Stimulated activated CD8-positive, alpha-beta memory T cell treated with anti-CD3 and anti-CD28 coated beads, Interleukin-2, amount 100 ng/mL, for 1 hour (primary cell): Measurements from ENCODE around the gene MED17.
"Not testable (repeated sequence)": the region's sequence is repeated elsewhere in the genome, so short reads cannot be mapped to it uniquely, and the experiment has no call there.

ENCODE experiments used
- DNase-seq, 2 donors: peaks; one replicate each; pipeline ENCODE4 v3.0.0-alpha.2; 2020; ENCODE audit warnings: low read depth in 2 of 2

MED17 gene

DNA sequence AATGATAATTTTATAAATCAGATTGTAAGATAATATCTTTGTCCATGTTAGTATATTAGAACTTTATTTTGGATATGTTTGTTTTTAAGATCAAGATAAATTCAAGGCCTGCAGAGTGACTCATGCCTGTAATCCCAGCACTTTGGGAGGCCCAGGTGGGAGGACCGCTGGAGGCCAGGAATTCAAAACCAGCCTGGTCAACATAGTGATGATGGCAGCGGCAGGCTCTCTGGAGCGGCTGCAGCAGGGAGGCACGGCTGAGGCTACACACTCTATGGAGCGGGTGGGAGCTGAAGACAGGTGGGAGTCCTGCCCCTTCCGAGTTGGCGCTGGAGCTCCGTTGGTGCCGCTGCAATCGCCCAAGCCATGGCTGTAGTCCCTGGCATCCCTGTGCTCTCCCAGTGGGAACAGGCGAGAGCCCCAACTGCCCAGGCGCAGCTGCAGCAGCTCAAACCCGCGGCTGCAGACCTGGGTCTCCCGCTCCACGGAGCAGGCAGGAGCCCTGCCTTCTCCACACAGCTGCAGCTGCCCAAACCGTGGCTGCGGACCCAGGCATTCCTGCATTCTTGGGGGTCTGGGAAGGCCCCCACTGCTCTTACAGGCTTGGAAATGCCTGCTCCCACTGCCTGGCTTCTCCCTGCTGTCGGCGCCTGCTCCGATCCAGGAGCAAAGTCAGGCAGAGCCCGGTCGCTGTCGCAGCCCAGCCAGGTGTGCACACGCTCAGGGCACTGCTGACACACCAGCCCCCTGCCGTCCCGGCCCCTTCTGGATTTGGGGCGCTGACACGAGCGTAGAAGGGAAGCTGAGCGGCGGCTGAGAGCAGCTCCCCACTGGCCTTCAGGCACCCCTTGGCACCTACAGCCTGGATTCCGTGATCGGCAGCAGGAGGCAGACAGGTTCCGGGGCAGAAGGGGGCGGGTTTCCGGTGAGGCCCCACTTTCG is 25.9 kb upstream of the MED17 start:
- DNase-seq: no peak

DNA sequence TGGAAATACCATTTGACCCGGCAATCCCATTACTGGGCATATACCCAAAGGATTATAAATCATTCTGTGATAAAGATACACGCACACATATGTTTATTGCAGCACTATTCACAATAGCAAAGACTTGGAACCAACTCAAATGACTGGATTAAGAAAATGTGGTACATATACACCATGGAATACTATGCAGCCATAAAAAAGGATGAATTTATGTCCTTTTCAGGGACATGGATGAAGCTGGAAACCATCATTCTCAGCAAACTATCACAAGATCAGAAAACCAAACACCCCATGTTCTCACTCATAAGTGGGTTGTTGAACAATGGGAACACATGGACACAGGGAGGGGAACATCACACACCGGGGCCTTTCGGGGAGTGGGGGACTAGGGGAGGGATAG is 25.0 kb upstream of the MED17 start:
- DNase-seq: not testable (repeated sequence)

DNA sequence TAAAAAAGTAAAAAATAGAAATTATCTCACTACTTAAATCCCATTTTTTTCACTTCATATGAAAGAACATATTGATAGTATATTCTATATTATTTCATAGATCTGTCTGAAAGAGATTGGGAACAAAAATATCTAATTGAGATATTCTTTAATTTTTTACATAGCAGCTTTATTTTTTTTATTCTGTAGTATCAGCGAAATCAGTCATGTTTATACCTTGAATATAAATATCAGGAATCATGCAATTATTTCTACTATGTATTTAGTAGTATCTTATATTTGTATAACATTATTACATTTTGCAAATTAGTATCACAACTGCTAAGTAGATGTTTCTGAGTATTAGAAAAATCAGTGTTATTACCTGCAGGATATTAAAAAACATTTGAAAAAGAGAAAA is 22.2 kb upstream of the MED17 start:
- no peak for DNase-seq

DNA sequence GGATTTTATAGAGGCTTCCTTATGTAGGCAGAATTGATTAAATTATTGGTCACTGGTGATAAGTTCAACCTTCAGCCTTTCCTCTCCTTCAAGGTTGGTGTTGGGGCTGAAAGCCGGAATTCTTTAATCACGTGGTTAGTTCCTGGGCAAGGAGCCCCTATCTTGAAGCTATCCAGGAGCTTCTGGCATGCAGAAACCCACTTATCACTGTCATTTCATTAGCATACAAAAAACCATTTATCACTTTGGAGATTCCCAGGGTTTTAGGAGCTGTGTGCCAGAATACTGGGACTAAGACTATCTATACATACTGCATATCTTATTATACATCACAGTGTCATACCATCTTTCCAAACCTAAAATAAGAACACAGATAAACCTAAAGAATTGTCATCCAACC is 18.5 kb upstream of the MED17 start:
- DNase-seq: no peak

DNA sequence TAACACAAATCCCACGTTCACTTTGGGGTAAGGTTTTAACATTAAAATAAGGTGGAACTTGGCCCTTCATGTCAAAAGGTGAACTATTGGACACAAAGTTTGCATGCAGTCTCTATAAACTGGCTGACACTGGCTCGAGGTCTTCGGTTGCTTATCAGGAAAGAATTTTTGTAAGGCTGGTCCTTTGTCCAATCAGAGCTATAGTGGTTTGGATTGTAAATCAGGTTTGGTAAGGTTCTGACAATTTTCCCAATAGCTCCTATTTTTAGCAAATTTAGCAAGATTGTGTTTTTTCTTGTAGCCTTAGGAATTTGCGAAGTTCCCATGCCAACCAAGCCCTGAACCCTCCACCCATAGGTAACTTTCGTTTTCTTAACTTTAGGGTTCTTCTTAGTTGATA is 17.6 kb upstream of the MED17 start:
- DNase-seq: no peak

DNA sequence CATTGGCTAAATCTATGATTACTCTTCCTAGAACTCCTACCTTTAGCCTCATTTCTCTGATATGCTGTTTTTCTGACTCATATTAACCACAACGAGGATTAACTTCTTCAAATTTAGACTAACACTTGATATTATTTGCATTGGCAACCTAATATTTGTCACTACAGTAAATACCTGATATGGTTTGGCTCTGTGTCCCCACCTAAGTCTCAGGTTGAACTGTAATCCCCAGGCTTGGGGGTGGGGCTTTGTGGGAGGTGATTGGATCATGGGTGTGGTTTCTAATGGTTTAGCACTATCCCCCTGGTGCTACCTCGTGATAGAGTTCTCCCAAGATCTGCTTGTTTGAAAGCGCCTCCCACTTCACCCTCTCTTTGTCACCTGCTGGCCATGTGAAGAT is 17.1 kb upstream of the MED17 start:
- no peak for DNase-seq

DNA sequence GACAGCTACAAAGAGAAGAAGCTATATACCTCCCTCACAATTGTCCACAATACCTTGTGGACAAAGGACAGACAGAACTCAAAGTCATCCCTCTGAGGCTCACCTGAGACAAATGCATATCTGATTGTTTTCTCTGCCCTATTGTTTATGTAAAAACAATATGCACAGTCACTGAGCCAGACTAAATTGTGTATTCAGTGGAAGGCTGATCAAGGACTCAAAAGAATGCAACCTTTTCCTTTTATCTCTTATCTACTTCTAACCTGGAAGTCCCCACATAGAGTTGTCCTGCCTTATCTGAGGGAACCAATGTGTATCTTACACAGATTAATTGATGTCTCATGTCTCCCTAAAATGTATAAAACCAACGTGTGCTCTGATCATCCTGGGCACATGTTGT is 13.9 kb upstream of the MED17 start:
- no peak for DNase-seq

DNA sequence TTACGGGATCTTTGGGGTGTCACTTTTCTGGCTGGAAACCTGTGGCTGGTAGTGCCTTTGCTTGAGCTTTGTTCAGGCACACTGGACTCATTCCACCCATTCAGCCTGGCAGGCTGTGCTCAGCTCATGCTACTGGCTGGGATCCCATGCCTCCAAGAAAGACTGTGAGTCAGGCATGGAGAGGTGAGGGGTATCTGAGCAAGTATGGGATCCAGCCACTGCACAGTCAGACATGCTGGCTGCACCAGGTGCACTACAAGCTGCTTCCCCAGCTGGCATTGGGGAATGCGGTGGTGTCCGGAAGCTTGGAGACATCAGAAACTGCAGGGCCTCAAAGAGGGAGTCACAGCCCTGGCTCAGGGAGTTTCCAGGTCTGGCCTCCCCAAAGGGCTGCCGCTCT is 12.0 kb upstream of the MED17 start:
- no peak for DNase-seq

DNA sequence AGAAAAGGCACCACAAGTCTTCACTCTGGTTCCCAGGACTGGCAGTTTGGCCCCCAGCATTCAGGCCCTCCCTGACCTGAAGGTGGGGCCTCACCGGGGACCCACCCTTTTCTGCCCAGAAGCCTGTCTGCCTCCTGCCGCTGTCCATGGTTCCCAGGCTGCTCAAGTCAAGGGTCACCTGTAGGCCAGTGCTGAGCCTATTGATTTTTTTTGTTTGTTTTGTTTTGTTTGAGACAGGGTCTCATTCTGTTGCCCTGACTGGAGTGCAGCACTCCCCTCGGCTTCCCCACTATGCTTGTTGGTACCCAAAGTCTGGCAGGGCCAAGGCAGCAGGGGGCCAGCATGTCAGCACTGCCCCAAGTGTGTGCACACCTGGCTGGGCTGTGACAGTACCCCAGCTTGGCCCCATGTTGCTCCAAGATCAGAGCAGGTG is 11.0 kb upstream of the MED17 start:
- no peak for DNase-seq

DNA sequence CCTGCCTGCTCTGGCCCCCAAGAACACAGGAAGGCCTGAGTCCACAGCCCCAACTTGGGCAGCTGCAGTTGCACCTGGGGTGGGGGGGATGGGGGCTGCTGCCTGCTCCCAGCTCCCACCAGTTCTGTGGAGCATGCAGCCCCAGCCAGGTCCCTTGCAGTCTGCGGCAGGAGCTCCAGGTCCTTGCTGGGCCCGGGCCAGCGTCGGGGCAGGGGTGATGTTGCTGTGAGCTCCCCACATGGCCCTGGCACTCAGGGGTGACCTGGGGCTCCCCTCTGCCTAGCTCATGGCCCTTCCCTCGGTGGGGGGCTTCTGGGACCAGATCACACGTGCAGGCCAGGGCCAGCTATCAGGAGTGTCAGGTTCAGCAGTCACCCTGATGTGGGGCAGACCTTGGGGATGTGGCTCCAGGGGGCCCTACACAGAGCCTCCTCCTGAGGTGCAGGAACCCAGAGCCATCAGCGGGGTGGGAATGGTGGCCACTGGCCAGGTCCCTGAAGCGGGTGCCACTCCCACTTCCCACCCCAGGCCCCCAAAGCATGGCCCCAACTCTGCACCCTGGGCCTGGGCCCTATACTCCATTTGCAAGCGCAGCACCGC is 10.4 kb upstream of the MED17 start:
- no peak for DNase-seq

DNA sequence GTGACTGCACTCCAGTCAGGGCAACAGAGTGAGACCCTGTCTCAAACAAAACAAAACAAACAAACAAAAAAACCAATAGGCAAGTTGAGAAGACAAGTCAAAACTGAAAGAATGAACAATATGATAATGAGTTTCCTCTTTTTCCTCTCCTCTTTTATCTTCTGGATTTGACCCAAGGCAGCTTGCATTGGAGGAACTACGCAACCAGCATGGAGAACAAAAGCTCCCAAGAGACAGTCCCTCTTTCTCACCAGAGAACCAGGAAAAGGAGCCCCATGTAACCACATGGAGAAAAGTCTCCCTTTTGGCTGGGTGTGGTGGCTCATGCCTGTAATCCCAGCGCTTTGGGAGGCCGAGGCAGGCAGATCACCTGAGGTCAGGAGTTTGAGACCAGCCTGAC is 9.5 kb upstream of the MED17 start:
- not testable (repeated sequence) for DNase-seq

DNA sequence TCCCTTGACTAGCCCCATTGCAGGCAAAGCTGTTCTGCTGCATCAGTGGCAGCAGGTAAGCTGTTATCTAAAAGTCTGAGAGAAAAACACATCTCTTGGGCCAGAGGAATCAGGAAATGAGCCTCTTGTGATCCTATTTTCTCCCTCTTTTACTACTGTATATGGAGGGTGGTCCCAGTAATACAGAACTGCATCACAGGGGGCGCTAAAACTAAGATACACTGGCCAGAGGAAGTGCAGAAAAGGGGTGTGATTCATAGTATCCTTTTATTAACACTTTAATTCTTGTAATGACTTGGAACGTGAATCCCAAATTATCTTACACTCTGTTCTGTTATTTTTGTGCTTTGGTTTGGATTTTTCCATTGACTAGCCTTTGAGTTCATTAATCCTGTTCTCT is 8.8 kb upstream of the MED17 start:
- DNase-seq: no peak

DNA sequence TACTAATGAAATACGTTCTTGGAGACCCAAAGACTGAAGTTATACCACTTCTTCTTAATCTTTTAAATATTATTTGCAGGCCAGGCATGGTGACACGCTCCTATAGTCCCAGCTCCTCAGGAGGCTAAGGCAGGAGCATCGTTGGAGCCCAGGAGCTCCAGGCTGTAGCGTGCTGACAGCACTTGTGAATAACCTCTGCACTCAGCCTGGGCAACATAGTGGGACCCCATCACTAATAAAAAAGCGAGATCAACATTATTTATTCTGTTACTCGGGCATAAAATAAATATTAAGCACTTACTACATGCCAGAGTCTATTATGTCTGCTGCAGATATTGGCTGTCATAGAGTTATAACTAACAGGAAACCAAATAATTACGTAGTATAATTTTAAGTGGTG is 720 bp upstream of the MED17 start:
- no peak for DNase-seq

DNA sequence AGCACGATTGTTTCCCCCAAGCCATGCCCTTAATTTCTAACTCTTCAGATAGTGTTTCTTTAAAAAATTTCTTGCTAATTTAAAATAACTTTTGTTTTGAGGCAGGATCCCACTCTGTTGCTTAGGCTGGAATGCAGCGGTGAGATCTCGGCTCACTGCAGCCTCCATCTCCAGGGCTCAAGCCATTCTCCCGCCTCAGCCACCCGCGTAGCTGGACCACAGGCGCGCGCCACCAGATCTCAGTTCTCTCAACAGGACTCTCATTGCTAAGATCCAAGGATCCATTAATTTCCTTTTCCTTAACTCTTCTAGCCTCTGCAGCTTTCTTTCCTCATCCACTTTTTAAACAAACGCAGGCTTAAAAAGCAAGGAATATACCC is 327 bp upstream of the MED17 start:
- no peak for DNase-seq

DNA sequence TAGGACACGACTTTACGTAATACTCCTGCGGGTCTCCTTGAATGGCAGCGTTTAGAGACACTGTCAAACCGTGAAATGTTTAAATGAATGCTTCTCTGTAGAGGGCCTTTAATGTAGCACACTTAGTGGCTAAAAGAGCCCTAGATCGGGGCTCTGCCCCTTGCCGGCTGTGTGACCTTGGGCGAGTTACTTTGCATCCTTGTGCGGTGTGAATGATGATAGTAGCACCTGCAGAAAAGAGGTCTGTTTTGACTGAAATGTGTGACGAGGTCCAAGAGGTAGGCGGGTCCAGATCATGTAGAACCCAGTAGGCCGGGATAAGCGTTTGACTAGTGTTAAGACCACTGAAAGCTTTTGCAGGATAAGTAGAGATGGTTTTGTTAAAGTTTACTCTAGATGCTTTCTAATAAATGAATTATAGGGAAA is 866 bp downstream of the MED17 start:
- DNase-seq: no peak

DNA sequence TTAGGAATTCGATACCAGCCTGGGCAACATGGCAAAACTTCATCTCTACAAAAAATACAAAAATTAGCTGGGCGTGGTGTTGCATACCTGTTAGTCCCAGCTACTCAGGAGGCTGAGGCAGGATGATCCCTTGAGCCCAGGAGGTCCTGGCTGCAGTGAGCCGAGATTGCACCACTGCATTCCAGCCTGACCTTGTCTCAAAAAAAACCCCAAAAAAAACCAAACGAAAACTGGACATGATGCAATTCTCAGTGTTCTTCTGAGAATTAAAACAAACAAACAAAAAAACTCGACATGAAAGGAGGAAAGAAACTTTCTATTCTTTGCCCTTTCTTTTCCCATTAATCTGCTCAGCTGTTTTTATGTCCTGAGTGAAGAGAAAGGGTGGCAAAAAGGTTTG is 7.4 kb downstream of the MED17 start:
- DNase-seq: no peak

DNA sequence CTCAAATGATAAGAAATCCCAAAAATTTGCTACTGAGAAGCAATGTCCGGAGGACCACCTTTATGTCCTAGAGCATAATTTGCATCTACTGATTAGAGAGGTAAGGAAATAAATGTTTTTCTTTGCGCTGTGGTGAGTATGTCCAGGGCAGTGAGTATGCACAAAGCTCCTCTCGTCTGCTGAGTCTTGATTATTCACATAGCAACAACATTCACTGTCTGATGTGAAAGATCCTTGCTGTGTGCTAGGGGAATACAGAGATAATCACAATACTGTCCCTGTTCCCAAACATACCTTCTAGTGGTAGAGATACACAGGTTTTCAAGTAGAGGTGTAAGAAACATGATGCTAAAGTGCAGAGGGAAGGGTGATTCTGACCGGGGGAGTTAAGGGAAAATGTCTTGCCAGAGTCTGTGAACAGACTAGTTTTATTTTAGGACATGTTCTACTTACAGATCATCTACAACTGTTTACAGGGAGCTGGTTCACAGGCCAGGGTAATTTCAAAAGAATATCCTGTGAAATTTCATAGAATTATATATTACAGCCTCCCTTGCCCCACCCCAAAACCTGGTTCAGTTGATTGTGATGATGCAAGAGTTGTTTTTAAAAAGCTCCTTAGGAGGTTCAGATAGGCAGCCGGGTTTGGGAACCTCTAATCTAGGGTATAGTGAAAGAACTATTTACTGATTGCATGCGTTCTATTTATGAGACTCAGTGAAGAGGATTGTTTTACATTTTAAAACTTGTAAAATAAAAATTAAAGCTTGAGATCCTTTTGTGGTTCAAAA is 12.6 kb downstream of the MED17 start:
- no peak for DNase-seq

DNA sequence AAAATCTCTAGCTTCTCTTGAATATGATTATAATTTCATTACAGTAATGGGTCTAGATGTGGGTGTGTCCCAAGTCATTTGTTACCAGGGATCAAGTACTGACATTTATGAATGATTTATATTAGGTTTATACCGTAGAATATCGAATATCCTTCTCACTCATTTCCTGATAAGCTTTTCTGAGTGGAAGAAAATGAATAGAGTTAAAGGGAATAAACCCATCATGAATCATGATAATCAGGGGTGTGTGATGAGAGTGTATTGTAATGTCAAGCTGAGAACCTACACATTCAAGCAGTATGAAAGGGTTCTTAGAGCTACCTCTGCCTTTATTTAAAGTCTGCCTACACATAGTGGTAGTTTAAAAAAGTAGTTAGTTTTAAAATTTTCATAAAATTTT is 17.3 kb downstream of the MED17 start:
- DNase-seq: no peak

DNA sequence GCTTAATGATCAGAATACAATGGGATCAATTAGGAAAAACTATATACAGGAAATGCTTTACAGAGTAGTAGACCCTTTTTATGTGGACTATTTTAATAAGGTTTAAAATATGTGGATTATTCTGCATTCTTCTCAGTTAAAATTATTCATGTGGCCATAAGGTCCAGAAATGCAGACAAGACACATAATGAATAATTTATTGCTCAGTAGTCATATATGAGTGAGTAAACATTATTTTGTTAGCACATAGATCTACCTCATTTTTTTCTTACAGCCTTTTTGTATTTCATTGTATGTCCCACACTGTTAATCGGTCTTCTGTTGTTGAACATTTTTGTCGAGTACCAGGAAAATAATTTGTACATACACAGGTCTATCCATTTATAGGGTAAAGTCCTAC is 20.8 kb downstream of the MED17 start:
- DNase-seq: no peak

DNA sequence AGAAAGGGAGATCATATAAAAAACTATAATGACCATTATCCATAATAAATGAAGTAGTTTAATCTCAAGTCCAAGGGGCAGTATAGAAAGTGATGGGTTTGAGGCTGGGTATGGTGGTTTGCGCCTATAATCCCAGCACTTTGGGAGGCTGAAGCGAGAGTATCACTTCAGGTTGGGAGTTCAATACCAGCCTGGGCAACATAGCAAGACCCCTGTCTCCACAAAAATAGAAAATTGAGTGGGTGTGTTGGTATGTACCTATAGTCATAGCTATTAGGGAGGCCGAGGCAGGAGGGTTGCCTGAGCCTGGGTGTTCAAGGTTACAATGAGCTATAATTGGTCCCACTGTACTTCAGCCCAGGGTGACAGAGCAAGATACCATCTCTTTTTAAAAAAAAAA is 23.9 kb downstream of the MED17 start:
- no peak for DNase-seq

DNA sequence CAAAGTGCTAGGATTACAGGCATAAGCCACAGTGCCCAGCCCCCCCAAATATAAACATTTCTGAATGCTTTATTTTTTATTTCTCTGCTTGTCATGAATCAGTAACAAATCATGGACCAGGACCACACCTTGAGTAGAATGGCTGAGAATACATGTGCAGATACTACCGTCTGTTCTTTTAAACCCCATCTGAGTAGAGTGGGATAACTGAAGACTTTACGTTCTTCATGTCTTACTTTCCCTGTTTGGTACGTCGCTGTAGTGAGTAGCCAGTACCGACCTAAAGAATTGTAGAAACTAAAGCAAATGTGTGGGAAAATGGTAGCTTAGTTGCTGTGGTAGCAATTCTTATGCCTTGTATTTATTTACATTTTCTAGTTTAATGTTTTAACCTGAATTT is 29.9 kb downstream of the MED17 start:
- no peak for DNase-seq

DNA sequence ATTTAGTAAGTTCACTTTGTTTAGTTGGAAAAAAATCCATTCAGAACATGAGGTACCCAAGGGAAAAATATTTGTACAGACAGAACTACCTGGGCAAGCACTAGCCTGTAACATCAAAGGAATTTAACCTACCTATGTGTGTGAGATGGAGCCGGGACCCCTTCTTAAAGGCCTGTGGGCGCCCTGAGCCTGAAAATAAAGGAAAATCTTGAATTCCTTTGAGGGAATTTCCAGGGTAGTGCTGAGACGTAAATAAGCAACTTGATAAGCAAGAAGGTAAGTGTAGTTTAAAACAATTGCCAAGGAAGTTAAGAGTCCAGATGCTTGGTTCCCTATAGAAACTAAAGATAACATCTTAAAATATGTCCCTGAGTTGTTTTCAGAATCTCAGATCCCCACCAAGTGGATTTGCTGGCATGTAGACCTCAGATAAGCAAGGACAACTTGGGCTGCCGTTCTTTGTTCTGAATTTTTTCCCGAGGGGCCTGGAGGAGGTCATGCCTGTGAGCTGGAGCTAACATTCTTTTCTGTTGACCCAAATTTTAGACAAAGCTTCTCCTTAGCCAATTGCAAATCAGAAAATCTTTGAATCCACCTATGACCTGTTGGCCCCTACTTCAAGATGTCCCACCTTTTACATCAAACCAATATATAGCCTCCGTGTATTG is 31.0 kb downstream of the MED17 start:
- no peak for DNase-seq
